ENCODE data around the gene ZNF385A.

DNA sequence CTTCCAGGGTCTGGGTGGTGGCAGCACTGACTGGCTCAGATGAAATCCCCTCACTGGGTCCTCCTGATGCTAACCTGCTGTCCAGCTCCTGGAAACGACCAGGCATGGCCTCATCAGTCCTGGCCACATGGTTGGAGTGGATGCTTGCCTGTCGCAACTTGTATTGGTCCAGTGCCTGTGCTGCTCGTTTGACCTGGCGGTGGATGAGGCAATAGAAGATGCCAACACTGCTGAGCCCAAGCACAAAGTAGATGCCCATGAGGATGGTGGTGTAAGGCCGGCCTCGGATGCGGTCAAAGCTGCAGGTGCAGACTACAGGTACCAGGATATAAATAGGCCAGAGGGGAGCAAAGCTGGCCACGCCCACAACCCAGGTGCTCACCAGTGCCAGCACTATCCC, 21.5 kb downstream of the ZNF385A start:
- TF ChIP-seq, protein P1, sequence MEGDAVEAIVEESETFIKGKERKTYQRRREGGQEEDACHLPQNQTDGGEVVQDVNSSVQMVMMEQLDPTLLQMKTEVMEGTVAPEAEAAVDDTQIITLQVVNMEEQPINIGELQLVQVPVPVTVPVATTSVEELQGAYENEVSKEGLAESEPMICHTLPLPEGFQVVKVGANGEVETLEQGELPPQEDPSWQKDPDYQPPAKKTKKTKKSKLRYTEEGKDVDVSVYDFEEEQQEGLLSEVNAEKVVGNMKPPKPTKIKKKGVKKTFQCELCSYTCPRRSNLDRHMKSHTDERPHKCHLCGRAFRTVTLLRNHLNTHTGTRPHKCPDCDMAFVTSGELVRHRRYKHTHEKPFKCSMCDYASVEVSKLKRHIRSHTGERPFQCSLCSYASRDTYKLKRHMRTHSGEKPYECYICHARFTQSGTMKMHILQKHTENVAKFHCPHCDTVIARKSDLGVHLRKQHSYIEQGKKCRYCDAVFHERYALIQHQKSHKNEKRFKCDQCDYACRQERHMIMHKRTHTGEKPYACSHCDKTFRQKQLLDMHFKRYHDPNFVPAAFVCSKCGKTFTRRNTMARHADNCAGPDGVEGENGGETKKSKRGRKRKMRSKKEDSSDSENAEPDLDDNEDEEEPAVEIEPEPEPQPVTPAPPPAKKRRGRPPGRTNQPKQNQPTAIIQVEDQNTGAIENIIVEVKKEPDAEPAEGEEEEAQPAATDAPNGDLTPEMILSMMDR (conservative IDR thresholded peaks at IDR 0.05; ENCODE audit: low read depth in 2 of 2) = no peak
- TF ChIP-seq JUNB (IDR thresholded peaks at IDR 0.05; ENCODE audit: unreplicated experiment) (no peak), POLR2AphosphoS5 (IDR thresholded peaks at IDR 0.05; ENCODE audit: low read depth) (no peak), EZH2 (IDR thresholded peaks at IDR 0.05; ENCODE audit: low read depth, unreplicated experiment) (no peak), ZNF331 (CRISPR knock-in tag; IDR thresholded peaks at IDR 0.05; ENCODE audit: low read depth) (no peak), EZH2phosphoT487 (IDR thresholded peaks at IDR 0.05; ENCODE audit: unreplicated experiment) (no peak)
